ENCODE data around the gene HES5. TPM values are rescaled to one million over a fixed set of nuclear protein-coding genes. Genes with fewer than 3 reads are reported as not detected.

Gene HES5
- total RNA-seq, 4 donors from 2014 or later: not detected

DNA sequence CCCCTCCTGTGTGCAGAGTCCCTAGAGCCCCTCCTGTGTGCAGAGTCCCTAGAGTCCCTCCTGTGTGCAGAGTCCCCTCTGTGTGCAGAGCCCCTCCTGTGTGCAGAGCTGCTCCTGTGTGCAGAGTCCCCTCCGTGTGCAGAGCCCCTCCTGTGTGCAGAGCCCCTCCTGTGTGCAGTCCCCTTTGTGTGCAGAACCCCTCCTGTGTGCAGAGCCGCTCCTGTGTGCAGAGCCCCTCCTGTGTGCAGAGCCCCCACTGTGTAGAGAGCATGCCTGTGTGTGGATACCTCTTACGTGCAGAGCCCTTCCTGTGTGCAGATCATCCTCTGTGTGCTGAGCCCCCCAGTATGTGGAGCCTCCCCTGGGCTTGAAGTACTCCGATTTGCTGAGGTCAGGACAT lies 8.3 kb upstream of the HES5 start:
- ATAC-seq: no peak
- TF ChIP-seq, protein P1, sequence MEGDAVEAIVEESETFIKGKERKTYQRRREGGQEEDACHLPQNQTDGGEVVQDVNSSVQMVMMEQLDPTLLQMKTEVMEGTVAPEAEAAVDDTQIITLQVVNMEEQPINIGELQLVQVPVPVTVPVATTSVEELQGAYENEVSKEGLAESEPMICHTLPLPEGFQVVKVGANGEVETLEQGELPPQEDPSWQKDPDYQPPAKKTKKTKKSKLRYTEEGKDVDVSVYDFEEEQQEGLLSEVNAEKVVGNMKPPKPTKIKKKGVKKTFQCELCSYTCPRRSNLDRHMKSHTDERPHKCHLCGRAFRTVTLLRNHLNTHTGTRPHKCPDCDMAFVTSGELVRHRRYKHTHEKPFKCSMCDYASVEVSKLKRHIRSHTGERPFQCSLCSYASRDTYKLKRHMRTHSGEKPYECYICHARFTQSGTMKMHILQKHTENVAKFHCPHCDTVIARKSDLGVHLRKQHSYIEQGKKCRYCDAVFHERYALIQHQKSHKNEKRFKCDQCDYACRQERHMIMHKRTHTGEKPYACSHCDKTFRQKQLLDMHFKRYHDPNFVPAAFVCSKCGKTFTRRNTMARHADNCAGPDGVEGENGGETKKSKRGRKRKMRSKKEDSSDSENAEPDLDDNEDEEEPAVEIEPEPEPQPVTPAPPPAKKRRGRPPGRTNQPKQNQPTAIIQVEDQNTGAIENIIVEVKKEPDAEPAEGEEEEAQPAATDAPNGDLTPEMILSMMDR (IDR thresholded peaks at IDR 0.05): no peak
- TF ChIP-seq POLR2AphosphoS5 (IDR thresholded peaks at IDR 0.05) (no peak), EP300 (IDR thresholded peaks at IDR 0.05) (no peak), POLR2A (IDR thresholded peaks at IDR 0.05) (no peak)
- Histone ChIP-seq H3K9me3 (no peaks in the 10 kb centered on the region), H3K4me3 (no peak overlapping the region), H3K4me1 (peaks cover 0 to 9% (median 0%) of the 10 kb centered on the region in 3 donors), H3K27me3 (peaks cover 99% of the 10 kb centered on the region), H3K27ac (no peak overlapping the region), H3K36me3 (no peaks in the 10 kb centered on the region)
- no CpG with 5 or more reads among the region's 4 CpGs for WGBS, 2 donors (ENCODE audit: low coverage in 1 of 2)

DNA sequence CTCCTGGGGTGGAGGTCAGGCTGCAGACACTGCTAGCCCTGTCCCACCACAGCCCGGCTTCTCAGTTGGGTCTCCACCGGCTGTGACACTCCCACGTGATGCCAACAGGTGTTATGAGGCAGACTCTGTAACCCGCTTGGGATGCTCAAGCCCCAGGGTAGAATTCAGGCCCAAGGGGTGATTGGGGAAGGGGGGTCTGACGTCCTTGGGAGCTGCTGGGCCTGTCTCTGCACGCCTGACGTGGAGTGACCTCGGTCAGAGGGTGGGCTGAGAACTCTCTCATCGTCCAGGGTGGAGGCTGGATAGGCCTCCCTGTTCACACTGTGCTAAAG lies 7.7 kb upstream of the HES5 start:
- Histone ChIP-seq H3K27me3 (peaks cover 99% of the 10 kb centered on the region), H3K4me1 (peaks cover 0 to 8% (median 0%) of the 10 kb centered on the region in 3 donors), H3K36me3 (no peaks in the 10 kb centered on the region), H3K9me3 (no peaks in the 10 kb centered on the region), H3K27ac (no peak overlapping the region), H3K4me3 (no peak overlapping the region)
- TF ChIP-seq POLR2AphosphoS5 (IDR thresholded peaks at IDR 0.05) (no peak), POLR2A (IDR thresholded peaks at IDR 0.05) (no peak), EP300 (IDR thresholded peaks at IDR 0.05) (no peak)
- TF ChIP-seq, protein P1 (IDR thresholded peaks at IDR 0.05): no peak
- WGBS, 2 donors (ENCODE audit: low coverage in 1 of 2): 0% methylated on average over 1 of the region's 9 CpGs; no CpG with 5 or more reads in 1 of the 2 donors
- no peak for ATAC-seq

DNA sequence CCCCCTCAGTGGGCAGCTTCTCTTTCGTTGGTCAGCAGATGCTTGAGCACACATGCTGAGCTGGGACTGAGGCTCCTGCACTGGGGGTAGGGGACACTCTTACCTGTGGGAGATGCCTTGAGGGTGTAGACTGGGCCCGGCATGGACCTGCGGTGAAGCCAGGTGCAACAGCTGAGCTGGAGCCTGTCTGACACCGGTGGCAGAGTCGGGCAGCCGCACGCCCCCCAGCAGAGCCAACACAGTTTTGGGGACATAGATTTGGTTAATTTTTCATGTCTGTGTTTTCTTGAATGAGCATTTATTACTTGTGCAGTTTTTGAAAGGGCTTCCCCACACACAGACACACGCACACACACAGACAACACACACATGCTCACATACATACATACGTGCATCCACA lies 5.9 kb upstream of the HES5 start:
- Histone ChIP-seq H3K27me3 (peaks cover 100% of the 10 kb centered on the region), H3K4me1 (peaks cover 0 to 12% (median 3%) of the 10 kb centered on the region in 3 donors)

DNA sequence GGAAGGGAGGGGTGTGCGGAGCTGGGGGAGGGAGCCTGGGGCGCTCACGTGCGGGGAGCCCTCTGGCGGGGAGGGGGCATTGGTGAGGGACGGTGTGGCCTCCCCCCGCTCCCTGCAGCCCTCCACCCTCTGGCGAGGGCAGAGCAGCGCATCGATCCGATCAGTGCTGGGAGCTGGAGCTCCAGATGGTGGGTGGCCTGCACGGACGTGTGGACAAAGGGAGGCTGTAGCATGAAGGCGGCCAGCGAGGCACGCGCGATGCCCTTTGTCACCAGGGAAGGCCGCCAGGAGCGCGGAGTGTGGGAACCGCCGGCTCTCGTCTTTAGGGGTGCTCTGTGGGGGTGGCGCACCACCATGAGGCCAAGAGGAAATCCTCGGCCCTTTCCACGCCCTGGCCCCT lies 5.4 kb upstream of the HES5 start:
- peaks cover 0 to 12% (median 8%) of the 10 kb centered on the region in 3 donors for H3K4me1 ChIP-seq
- ATAC-seq: no peak
- no peaks in the 10 kb centered on the region for H3K9me3 ChIP-seq
- no peak overlapping the region for H3K4me3 ChIP-seq
- H3K27ac ChIP-seq: no peak overlapping the region
- H3K36me3 ChIP-seq: no peaks in the 10 kb centered on the region
- no CpG with 5 or more reads among the region's 27 CpGs for WGBS, 2 donors (ENCODE audit: low coverage in 1 of 2)
- H3K27me3 ChIP-seq: peaks cover 100% of the 10 kb centered on the region
- TF ChIP-seq POLR2A (IDR thresholded peaks at IDR 0.05): no peak

More for the DNA sequence above, 5.9 kb upstream of the HES5 start:
- TF ChIP-seq POLR2A (IDR thresholded peaks at IDR 0.05): no peak
- no peak for TF ChIP-seq POLR2AphosphoS5 (IDR thresholded peaks at IDR 0.05)
- TF ChIP-seq EP300 (IDR thresholded peaks at IDR 0.05): no peak
- TF ChIP-seq, protein P1 (IDR thresholded peaks at IDR 0.05): no peak
- no peak overlapping the region for H3K27ac ChIP-seq
- no peak for ATAC-seq
- H3K4me3 ChIP-seq: no peak overlapping the region
- H3K36me3 ChIP-seq: no peaks in the 10 kb centered on the region
- H3K9me3 ChIP-seq: no peaks in the 10 kb centered on the region
- 60 to 67% methylated on average over 1 of the region's 9 CpGs for WGBS, 2 donors (ENCODE audit: low coverage in 1 of 2)

DNA sequence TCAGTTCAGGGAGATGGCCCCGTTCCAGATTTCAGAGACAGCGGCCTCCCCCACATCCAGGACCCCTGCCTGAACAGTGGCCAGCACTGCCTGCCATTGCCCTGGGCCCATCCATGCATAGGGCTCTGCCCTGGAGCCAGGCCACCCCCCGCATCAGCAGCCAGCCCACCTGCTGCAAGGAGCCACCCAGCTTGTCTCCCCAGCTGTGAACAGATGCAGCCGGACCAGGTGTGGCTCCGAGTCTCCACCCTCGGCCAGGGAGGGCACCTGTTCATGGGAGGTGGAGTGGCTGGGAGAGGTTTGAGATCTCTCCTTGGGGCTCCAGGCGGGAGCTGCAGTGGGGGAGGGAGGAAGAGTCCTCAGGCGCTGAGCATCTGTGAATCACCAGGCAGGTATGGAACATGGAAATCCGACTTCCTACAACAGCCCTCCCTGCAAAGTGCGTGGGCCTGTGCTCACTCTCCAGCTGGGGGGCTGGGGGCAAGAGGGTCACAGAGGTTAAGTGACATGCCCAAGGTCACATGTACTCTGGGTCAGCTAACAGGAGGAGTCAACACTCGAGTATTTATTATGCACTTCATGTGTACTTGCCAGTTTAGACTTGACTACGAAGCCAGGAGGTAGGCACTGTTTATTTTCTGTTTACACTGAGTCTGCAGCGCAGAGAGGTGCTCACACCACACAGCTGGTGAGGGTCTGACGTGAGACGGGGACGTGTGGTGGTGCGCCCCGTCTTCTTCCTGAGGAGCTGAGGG lies 4.8 kb upstream of the HES5 start:
- peaks cover 100% of the 10 kb centered on the region for H3K27me3 ChIP-seq
- no peak for ATAC-seq

More for the DNA sequence above, 4.8 kb upstream of the HES5 start:
- TF ChIP-seq EP300 (IDR thresholded peaks at IDR 0.05): no peak
- no peak for TF ChIP-seq POLR2AphosphoS5 (IDR thresholded peaks at IDR 0.05)
- no peak for TF ChIP-seq POLR2A (IDR thresholded peaks at IDR 0.05)
- TF ChIP-seq, protein P1 (IDR thresholded peaks at IDR 0.05): no peak
- Histone ChIP-seq H3K9me3 (no peaks in the 10 kb centered on the region), H3K4me1 (peaks cover 0 to 18% (median 12%) of the 10 kb centered on the region in 3 donors), H3K36me3 (no peaks in the 10 kb centered on the region), H3K4me3 (no peak overlapping the region), H3K27ac (no peak overlapping the region)
- WGBS, 2 donors (ENCODE audit: low coverage in 1 of 2): 37% methylated on average over 2 of the region's 18 CpGs; no CpG with 5 or more reads in 1 of the 2 donors

All from gastroesophageal sphincter (tissue), 4 donors.